Measurements from ENCODE around the gene RNF145.

DNA sequence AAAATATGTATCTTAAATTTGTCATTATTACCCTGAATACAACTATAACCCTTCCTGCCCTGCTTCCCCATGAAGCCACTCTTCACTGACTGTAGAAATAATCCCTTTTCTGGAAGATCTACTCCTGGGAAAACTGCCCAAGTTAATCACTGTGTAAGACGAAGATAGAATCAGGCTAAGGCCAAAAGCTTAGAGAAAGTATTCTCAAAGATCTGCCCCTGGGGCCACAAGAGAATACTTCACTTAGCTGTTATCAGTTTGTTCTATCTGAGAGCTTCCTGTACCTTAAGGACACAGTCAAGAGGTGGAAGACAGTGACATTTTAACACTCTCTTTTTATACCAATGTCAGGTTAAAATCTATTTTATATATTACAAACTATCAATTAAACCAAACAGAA is 33.8 kb downstream of the RNF145 start:
- TF ChIP-seq YY1 (IDR thresholded peaks at IDR 0.05; ENCODE audit: insufficient read depth, insufficient read length): no peak
- TF ChIP-seq ZNF274 (IDR thresholded peaks at IDR 0.05; ENCODE audit: low read depth, low read length): no peak

Data from NT2/D1 (cell line).